Posterior cingulate gyrus (tissue), 11 donors: Measurements from ENCODE around the gene CHD6.

Experiments used
- DNase-seq, 10 donors: peaks; one replicate each; pipeline versions ENCODE4 v3.0.0 to v3.0.0-alpha.2; 2020 to 2021; ENCODE audit warnings: mixed read lengths in 3 of 10
- intact Hi-C: fragments of 100-400 bp; cut with DNase I; formaldehyde crosslinking; loops from one replicate; pipeline ENCODE4 v1.15.1; 2023

The CHD6 gene, protein sequence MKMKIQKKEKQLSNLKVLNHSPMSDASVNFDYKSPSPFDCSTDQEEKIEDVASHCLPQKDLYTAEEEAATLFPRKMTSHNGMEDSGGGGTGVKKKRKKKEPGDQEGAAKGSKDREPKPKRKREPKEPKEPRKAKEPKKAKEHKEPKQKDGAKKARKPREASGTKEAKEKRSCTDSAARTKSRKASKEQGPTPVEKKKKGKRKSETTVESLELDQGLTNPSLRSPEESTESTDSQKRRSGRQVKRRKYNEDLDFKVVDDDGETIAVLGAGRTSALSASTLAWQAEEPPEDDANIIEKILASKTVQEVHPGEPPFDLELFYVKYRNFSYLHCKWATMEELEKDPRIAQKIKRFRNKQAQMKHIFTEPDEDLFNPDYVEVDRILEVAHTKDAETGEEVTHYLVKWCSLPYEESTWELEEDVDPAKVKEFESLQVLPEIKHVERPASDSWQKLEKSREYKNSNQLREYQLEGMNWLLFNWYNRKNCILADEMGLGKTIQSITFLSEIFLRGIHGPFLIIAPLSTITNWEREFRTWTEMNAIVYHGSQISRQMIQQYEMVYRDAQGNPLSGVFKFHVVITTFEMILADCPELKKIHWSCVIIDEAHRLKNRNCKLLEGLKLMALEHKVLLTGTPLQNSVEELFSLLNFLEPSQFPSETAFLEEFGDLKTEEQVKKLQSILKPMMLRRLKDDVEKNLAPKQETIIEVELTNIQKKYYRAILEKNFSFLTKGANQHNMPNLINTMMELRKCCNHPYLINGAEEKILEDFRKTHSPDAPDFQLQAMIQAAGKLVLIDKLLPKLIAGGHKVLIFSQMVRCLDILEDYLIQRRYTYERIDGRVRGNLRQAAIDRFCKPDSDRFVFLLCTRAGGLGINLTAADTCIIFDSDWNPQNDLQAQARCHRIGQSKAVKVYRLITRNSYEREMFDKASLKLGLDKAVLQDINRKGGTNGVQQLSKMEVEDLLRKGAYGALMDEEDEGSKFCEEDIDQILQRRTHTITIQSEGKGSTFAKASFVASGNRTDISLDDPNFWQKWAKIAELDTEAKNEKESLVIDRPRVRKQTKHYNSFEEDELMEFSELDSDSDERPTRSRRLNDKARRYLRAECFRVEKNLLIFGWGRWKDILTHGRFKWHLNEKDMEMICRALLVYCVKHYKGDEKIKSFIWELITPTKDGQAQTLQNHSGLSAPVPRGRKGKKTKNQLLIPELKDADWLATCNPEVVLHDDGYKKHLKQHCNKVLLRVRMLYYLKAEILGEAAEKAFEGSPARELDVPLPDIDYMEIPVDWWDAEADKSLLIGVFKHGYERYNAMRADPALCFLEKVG (N-terminal part only)

DNA sequence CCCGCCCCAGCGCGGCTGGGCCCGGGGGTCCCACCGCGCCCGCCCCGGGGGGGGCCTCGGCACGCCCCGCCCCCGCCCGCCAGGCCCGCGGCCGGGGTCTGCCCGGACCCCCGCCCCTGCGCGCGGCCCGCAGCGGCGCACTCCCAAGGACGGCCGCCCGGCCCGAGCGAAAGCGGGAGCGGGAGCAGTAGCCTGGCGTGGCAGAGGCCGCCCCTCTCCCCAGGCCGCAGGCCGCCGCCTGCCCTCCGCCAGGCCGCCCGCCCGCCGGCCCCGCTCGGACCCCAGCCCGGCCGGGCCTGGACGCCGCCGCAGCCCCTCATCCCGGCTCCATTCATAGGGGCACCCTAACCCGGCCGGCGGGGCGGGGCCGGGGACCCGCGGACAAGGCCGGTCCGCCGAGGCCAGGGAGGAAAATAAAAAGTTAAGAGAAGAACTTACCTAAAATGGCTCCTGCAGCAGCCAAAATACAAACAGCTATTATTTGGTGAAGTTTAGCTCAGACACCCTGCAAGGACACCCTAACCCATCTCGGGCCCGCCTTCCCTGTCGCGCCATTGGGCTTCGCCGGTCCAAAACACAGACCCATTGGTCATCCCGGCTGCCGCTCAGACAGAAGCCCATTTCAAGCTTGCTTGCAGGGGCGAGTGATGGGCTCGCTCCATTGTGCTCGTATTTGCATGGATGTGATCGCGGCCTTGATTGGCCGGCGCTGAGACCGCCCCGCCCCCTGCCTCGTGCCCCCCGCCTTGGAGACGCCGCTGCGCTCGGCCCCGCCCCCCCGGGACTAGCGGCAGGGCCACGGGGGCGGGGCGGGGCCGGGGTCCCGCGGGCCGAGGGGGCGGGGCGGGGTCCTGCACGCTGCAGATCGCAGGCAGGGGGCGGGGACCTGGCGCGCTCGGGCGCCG lies at the start of gene CHD6:
CHD6 (minus strand) TSS at position 476 of the 905 bp plus-strand sequence. CDS start 67,040 bp downstream, outside the sequence.
- peak; percentile 98 to 100 (median 100) for DNase-seq
- intact Hi-C loops = loop anchor here (5.0 kb wide), 1 partner anchor 74 kb away; no protein-coding TSS in a partner anchor

- intact Hi-C loops = no loop called here
- DNase-seq = no peak
Measured at GRCh38 chr20:41664584-41664983, 46.4 kb upstream of the CHD6 start.

GRCh38 chr20:41657655-41658054 lies 39.5 kb upstream of the CHD6 start:
- no peak for DNase-seq
- intact Hi-C loops = no loop called here

DNA sequence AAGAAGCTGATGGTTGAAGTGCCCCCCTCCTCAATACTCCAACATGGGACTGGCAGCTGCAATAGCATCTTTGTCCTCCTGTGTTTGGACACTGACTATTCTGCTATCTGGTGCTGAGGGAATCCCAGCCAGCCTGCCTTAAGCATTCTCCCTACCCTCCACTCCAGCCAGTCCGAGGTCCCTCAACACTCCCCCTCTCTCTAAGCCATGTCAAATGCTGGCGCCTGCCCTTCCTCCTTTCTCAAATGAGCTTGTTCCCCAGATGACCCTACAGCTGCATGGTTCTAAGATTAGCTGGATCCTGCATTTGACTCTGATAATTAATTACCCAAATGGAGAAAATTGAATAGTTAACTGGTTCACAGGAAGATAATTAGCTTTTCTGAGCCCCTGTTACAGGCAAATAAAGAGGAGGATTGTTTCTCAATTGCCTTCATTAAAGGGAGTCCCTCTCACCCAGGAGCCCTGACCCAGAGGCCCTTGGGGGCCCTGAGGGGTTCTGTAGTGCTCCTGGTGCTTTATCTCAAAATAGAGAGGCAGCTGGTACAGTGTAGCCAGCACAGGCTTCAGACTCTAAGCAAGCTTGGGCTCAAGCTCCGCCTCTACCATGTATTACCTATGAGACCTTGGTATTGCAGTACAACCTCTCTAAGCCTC lies 37.9 kb upstream of the CHD6 start:
- no peak for DNase-seq
- intact Hi-C loops = no loop called here

GRCh38 chr20:41654884-41655283 lies 36.7 kb upstream of the CHD6 start:
- intact Hi-C loops = no loop called here

DNA sequence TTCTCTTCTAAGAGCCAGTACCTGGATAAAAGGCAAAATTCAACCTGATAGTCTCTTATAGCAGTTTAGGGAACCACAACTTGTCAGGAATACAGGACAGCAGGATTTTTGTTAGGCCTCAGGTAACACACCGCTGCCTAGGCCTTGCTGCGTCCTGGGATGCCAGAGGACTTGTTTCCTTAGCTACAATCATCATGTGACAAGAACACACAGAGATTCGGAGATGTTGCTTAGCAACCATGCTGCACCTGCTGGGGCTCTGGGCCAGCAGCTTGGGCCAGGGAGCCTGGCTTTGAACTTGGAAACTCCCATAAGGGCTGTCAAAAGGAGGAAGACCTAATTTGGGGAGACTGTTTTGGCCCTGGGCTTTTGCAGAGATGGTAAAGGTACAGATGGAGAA lies 36.1 kb upstream of the CHD6 start:
- intact Hi-C loops = no loop called here
- peak in 1 of 10 donors; percentile 87 for DNase-seq

More at GRCh38 chr20:41654884-41655283, 36.7 kb upstream of the CHD6 start:
- no peak for DNase-seq

GRCh38 chr20:41650231-41650948 lies 32.2 kb upstream of the CHD6 start:
- intact Hi-C loops = no loop called here
- DNase-seq = no peak

DNA sequence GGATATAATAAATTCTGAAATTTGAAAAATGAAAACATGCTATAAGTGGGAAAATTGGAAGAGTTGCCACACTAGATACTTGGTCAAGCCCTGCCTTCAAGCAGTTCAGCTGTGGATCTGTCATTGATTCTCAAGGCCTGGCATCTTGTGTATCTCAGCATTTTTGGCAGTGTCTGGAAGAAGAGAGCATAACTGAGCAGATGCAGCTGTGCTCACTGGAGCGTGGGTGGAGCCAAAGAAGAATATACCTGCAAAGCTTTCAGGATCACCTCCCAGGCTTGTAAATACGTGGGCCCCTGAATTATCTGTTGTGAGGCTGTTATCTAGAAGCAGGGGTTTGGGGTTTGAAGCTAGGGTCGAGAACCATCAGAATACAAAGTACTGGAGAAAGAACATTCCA lies 31.3 kb upstream of the CHD6 start:
- intact Hi-C loops = no loop called here
- DNase-seq = peak in 1 of 10 donors; percentile 59

GRCh38 chr20:41645372-41645771 lies 27.2 kb upstream of the CHD6 start:
- no peak for DNase-seq
- intact Hi-C loops = no loop called here

GRCh38 chr20:41643504-41643938 lies 25.3 kb upstream of the CHD6 start:
- DNase-seq = peak in 8 of 10 donors; percentile 17 to 92 (median 50)
- intact Hi-C loops = no loop called here

GRCh38 chr20:41639630-41640029 lies 21.5 kb upstream of the CHD6 start:
- intact Hi-C loops = no loop called here
- no peak for DNase-seq

- intact Hi-C loops = no loop called here
- no peak for DNase-seq
Measured at GRCh38 chr20:41638456-41638855, 20.3 kb upstream of the CHD6 start.

- intact Hi-C loops = no loop called here
- DNase-seq = no peak
Measured at GRCh38 chr20:41635158-41635557, 17.0 kb upstream of the CHD6 start.

DNA sequence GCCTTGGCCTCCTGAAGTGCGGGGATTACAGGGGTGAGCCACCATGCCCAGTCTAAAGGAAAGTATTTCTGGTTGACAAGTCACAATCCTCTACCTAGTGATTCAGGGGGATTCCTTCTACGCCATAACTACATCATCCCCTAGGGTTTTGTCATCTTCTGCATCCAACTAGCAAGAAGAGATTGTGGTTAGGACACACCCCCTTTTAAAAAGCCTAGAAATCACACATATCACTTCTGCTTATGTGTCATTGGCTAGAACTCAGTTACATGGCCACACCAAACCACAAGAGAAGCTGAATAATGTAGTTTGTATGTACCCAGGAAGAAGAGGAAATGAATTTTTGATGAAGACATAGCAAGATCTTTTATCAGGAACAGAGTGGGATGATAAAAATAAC lies 14.7 kb upstream of the CHD6 start:
- no peak for DNase-seq
- intact Hi-C loops = no loop called here

DNA sequence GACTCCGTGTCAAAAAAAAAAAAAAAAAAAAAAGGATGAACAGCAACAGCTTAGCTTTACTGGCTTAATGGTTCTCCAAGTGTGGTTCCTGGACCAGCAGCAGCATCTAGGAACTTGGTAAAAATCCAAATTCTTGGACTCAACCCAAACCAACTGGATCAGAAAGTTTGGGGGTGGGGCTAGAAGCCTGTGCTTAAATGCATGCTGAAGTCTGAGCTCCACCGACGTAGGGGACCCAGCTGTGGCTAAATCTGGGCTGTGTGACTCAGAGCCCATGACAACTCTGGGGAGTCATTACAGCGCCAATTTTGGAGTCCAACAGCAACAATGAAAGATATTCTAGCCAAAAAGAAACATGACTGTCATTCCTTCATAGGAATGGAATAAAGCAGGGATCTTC lies 13.6 kb upstream of the CHD6 start:
- peak in 8 of 10 donors; percentile 17 to 91 (median 57) for DNase-seq
- intact Hi-C loops = no loop called here

DNA sequence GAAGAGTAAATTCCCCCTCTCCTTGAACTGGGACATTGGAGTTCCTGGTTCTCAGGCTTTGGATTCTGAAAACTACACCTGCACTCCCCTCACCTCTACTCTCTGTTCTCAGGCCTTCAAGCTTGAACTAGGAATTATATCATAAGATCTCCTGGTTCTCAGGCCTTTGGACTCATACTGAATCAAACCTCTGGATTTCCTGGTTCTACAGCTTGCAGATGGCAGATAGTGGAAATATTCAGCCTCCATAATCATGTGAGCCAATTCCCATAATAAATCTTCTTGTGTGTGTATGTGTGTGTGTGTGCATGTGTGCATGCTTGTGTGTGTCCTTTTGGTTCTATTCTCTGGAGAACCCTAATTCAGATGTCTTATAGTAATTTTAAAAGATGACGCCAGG lies 12.7 kb upstream of the CHD6 start:
- no peak for DNase-seq
- intact Hi-C loops = no loop called here

DNA sequence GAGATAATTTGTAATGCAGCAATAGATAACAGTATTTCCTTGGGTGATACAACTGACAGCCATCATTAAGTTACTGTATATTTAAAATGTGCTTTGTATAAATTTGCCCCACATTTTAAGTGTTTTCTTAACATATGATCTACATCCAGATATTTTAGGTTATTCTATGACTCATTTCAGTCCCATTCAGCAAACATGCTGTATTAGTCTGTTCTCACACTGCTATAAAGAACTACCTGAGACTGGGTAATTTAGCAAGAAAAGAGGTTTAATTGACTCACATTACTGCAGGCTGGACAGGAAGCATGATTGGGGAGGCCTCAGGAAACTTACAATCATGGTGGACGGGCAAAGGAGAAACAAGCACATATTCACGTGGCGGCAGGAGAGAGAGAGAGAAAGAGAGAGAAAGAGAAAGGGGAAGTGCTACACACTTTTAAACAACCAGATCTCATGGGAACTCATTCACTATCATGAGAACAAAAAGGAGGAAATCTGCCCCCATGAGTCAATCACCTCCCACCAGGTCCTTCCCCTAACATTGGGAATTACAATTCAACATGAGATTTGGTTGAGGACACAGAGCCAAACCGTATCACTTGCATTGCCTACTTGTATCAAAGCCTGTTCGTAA lies 9.6 kb upstream of the CHD6 start:
- intact Hi-C loops = no loop called here

GRCh38 chr20:41627001-41627495 lies 8.9 kb upstream of the CHD6 start:
- intact Hi-C loops = no loop called here
- no peak for DNase-seq

More for the DNA sequence above, 9.6 kb upstream of the CHD6 start:
- DNase-seq = no peak
